Keratinocyte (primary cell): ENCODE measurements around the gene ELOVL7. TPM values are rescaled to one million over a fixed set of nuclear protein-coding genes. Genes with fewer than 3 reads are reported as not detected.
"Not testable (repeated sequence)": the region's sequence is repeated elsewhere in the genome, so short reads cannot be mapped to it uniquely, and the experiment has no call there.

Experiments used
- DNase-seq: peaks from one replicate; pipeline ENCODE4 v3.0.0-alpha.2; 2011; ENCODE audit warnings: low read depth, missing footprints, low spot score
- FAIRE-seq: peaks from 2 replicates; lab custom pipeline; 2011; peaks lifted over from hg19 to GRCh38; lab: Jason Lieb, UNC
- H2AFZ ChIP-seq: 2 replicates; pipeline ENCODE4 v1.6.0; 2012; ENCODE audit warnings: low read length, control low read depth, inconsistent platforms; ENCODE audit not compliant: control insufficient read depth
- H3K27ac ChIP-seq: 2 replicates; pipeline ENCODE4 v1.5.1; 2011; ENCODE audit warnings: low read length; ENCODE audit not compliant: control insufficient read depth, insufficient read depth
- H3K27me3 ChIP-seq: 3 replicates; pipeline ENCODE4 v1.6.0; 2011; ENCODE audit warnings: low read length; ENCODE audit not compliant: control insufficient read depth, insufficient read depth; ENCODE audit errors: extremely low read depth
- H3K36me3 ChIP-seq, 2 experiments: 2 replicates in 1 of 2; 3 replicates in 1 of 2; pipeline ENCODE4 v1.5.1; 2011; ENCODE audit warnings: low read length in 2 of 2, mild to moderate bottlenecking in 1 of 2; ENCODE audit not compliant: control insufficient read depth in 2 of 2, insufficient read depth in 2 of 2; ENCODE audit errors: extremely low read depth in 1 of 2
- H3K4me1 ChIP-seq: 3 replicates; pipeline ENCODE4 v1.5.1; 2011; ENCODE audit warnings: low read length; ENCODE audit not compliant: control insufficient read depth, insufficient read depth; ENCODE audit errors: extremely low read depth
- H3K4me2 ChIP-seq: 3 replicates; pipeline ENCODE4 v1.6.0; 2011; ENCODE audit warnings: low read depth, low read length; ENCODE audit not compliant: control insufficient read depth, insufficient read depth; ENCODE audit errors: extremely low read depth
- H3K4me3 ChIP-seq, 3 experiments: fragments of 200-600 bp in 1 of 3; sonication (generic) in 1 of 3; 2 replicates in 2 of 3; 3 replicates in 1 of 3; pipeline ENCODE4 v1.5.1; 2011 to 2016; ENCODE audit warnings: low read length in 3 of 3, mild to moderate bottlenecking in 3 of 3, control low read depth in 2 of 3, inconsistent platforms in 1 of 3, low read depth in 1 of 3, mixed read lengths in 1 of 3, mixed run types in 1 of 3, moderate library complexity in 1 of 3; ENCODE audit not compliant: control insufficient read depth in 2 of 3, insufficient read depth in 2 of 3; ENCODE audit errors: extremely low read depth in 1 of 3
- H3K79me2 ChIP-seq: 2 replicates; pipeline ENCODE4 v1.6.0; 2012; ENCODE audit warnings: low read length; ENCODE audit not compliant: control insufficient read depth, insufficient read depth
- H3K9ac ChIP-seq: 3 replicates; pipeline ENCODE4 v1.6.0; 2011; ENCODE audit warnings: low read length; ENCODE audit not compliant: control insufficient read depth, insufficient read depth; ENCODE audit errors: extremely low read depth
- H3K9me1 ChIP-seq: 3 replicates; pipeline ENCODE4 v1.6.0; 2011; ENCODE audit warnings: low read length; ENCODE audit not compliant: control insufficient read depth, insufficient read depth; ENCODE audit errors: extremely low read depth
- H3K9me3 ChIP-seq: 2 replicates; pipeline ENCODE4 v1.5.1; 2012; ENCODE audit warnings: low read depth, low read length; ENCODE audit not compliant: control insufficient read depth
- H4K20me1 ChIP-seq: 3 replicates; pipeline ENCODE4 v1.6.0; 2011; ENCODE audit warnings: low read length; ENCODE audit not compliant: control insufficient read depth, insufficient read depth; ENCODE audit errors: extremely low read depth
- CTCF ChIP-seq, 3 experiments: IDR thresholded peaks in 1 of 3; conservative IDR thresholded peaks in 1 of 3; optimal IDR thresholded peaks in 1 of 3; 2 replicates in 2 of 3; 3 replicates in 1 of 3; pipeline versions ENCODE3 to v1.5.1; 2011; ENCODE audit warnings: low read length in 3 of 3, mild to moderate bottlenecking in 3 of 3, moderate library complexity in 2 of 3, control low read depth in 1 of 3, inconsistent platforms in 1 of 3; ENCODE audit not compliant: insufficient read depth in 2 of 3; ENCODE audit errors: extremely low read depth in 1 of 3
- EZH2 ChIP-seq: IDR thresholded peaks from one replicate; pipeline ENCODE4 v1.6.1; 2012; ENCODE audit warnings: inconsistent platforms, mild to moderate bottlenecking, low read length, moderate library complexity
- dilution Hi-C: fragments of 300-500 bp; cut with MboI; formaldehyde crosslinking; loops from one replicate; pipeline ENCODE4 v1.7.0; 2020; ENCODE audit warnings: low sequenced_read_pairs; ENCODE audit not compliant: extremely low pct_ligation_motif_present
- polyA plus RNA-seq, 5 experiments: library from polyadenylated mRNA; depleted of rRNA in 3 of 5; stranded (reverse) in 3 of 5; stranded (forward) in 1 of 5; unstranded in 1 of 5; fragments of >200 nt; gene quantifications; 1 replicate in 1 of 5; 2 replicates in 3 of 5; 3 replicates in 1 of 5; pipeline versions ENCODE4 v1.2.1 to v1.2.3, GENCODE V29; 2011 to 2012; ENCODE audit warnings: missing spikeins in 2 of 5, low read depth in 1 of 5, low replicate concordance in 1 of 5

The ELOVL7 gene
- polyA plus RNA-seq, 1 donor (not counting 4 experiments of a cell fraction or from before 2014, with no cell fraction given): 12.0 TPM

- Histone ChIP-seq H3K9me3 (no peaks in the 10 kb centered on the region), H3K27ac (no peak overlapping the region), H3K9me1 (no peaks in the 10 kb centered on the region), H3K79me2 (no peaks in the 10 kb centered on the region), H3K4me2 (no peak overlapping the region), H3K36me3 (peaks cover 0 to 4% of the 10 kb centered on the region in 2 experiments), H2AFZ (no peak overlapping the region), H3K4me3 (no peak overlapping the region), H3K9ac (no peak overlapping the region), H3K4me1 (no peaks in the 10 kb centered on the region), H3K27me3 (no peaks in the 10 kb centered on the region), H4K20me1 (no peaks in the 10 kb centered on the region)
- no peak for TF ChIP-seq EZH2
- TF ChIP-seq CTCF (optimal IDR thresholded peaks at IDR 0.05 in 1 of 3, IDR thresholded peaks at IDR 0.05 in 1 of 3, conservative IDR thresholded peaks at IDR 0.05 in 1 of 3; ENCODE audit: extremely low read depth in 1 of 3, insufficient read depth in 2 of 3, low read length in 3 of 3): no peak
- no peak for DNase-seq
- no peak for FAIRE-seq
- dilution Hi-C loops: no loop called here
Measured at GRCh38 chr5:60797482-60798153, 46.5 kb downstream of the ELOVL7 start.

- H4K20me1 ChIP-seq, FAIRE-seq, H3K36me3 ChIP-seq, H2AFZ ChIP-seq, DNase-seq, H3K9me1 ChIP-seq, H3K4me2 ChIP-seq, H3K4me3 ChIP-seq, H3K27ac ChIP-seq, dilution Hi-C loops, H3K27me3 ChIP-seq, H3K4me1 ChIP-seq, H3K9me3 ChIP-seq, H3K79me2 ChIP-seq, H3K9ac ChIP-seq: not testable (repeated sequence)
Measured at GRCh38 chr5:60795424-60795950, 48.6 kb downstream of the ELOVL7 start.
